Loucy (cell line): ENCODE data around the gene HSPA2.

Experiments
- CTCF ChIP-seq: fragments of 200-600 bp; sonication (generic); conservative IDR thresholded peaks from 2 replicates; pipeline ENCODE4 v1.5.1; 2014; ENCODE audit warnings: mild to moderate bottlenecking, antibody characterized with exemption, low read length
- EZH2phosphoT487 ChIP-seq: fragments of 200-600 bp; IDR thresholded peaks from 2 replicates; pipeline ENCODE4 v1.6.1; 2018; ENCODE audit warnings: antibody characterized with exemption, mild to moderate bottlenecking, moderate library complexity, borderline replicate concordance

DNA sequence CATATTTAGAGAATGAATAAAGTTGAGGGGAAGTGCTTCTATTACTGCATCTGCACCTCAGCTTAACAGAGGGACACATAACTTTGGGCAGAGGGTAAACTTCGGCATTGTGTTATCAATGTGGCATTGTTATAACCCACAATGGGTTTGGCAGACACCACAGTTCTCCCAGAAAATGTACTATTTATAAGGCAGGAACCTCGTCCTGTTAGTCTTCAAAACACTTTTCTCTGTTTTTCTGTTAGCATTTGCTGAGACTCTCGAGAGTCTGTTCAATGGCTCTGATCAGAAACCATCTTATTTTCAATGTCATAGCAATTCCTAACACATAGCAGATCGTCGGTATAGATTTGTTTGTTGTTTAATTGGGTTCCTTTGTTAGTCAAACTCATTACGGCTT is 23.2 kb downstream of the HSPA2 start:
- TF ChIP-seq CTCF (no peak), EZH2phosphoT487 (no peak)
